ENCODE results near the gene KRABD2.

The KRABD2 gene

GRCh38 chr17:8372422-8372821 is 4.1 kb downstream of the KRABD2 start:
- TF ChIP-seq, protein P1, sequence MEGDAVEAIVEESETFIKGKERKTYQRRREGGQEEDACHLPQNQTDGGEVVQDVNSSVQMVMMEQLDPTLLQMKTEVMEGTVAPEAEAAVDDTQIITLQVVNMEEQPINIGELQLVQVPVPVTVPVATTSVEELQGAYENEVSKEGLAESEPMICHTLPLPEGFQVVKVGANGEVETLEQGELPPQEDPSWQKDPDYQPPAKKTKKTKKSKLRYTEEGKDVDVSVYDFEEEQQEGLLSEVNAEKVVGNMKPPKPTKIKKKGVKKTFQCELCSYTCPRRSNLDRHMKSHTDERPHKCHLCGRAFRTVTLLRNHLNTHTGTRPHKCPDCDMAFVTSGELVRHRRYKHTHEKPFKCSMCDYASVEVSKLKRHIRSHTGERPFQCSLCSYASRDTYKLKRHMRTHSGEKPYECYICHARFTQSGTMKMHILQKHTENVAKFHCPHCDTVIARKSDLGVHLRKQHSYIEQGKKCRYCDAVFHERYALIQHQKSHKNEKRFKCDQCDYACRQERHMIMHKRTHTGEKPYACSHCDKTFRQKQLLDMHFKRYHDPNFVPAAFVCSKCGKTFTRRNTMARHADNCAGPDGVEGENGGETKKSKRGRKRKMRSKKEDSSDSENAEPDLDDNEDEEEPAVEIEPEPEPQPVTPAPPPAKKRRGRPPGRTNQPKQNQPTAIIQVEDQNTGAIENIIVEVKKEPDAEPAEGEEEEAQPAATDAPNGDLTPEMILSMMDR (conservative IDR thresholded peaks at IDR 0.05; ENCODE audit: low read depth, low read length), result no peak
- DNase-seq (ENCODE audit: low read depth), result no peak
- no peak overlapping the region for H3K4me3 ChIP-seq (ENCODE audit: low read length)

DNA sequence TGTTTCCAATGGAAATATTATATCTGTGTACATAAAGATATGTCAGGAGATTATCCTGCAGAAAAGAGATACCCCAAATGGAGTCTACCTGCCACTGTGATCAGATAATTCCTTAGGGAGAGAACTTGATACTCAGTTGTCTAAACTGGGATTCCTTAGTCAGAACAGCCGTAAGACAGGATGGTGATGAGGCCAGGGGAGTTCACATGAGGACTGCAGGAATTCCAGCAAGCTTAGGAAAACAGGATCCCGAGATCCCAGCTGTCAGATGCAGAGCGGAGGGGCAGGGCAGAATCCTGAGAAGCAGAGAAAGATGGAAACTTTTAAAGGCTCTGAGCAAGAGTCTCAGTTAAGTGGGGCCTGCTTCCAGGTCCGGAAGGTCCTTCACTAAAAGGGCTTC is 4.7 kb downstream of the KRABD2 start:
- TF ChIP-seq, protein P1 (conservative IDR thresholded peaks at IDR 0.05; ENCODE audit: low read depth, low read length), result no peak
- DNase-seq (ENCODE audit: low read depth), result no peak
- no peak overlapping the region for H3K4me3 ChIP-seq (ENCODE audit: low read length)

DNA sequence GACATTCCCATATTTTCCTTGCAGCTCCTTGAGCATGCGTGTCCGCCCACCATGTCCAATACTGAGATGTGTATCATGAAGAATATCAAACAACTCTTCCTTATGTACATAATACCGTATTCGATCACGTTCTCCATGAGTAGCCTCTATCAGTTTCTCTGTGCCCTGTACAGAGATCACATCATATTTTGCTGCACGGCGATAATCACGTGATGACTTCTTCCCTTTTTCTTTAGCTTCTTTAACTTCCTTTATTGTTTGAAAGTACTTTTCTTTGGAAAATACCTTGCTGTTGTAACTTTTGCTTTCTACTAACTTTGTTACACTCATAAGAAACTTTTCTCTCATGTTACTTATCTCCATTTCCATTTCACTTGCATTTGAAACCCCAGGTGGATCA is 6.6 kb downstream of the KRABD2 start:
- DNase-seq (ENCODE audit: low read depth), result no peak
- no peak overlapping the region for H3K4me3 ChIP-seq (ENCODE audit: low read length)
- TF ChIP-seq, protein P1 (conservative IDR thresholded peaks at IDR 0.05; ENCODE audit: low read depth, low read length), result no peak

GRCh38 chr17:8368193-8368592 is 8.3 kb downstream of the KRABD2 start:
- TF ChIP-seq, protein P1 (conservative IDR thresholded peaks at IDR 0.05; ENCODE audit: low read depth, low read length), result no peak
- DNase-seq (ENCODE audit: low read depth), result no peak
- H3K4me3 ChIP-seq (ENCODE audit: low read length), result no peak overlapping the region

GRCh38 chr17:8366231-8366630 is 10.3 kb downstream of the KRABD2 start:
- TF ChIP-seq, protein P1 (conservative IDR thresholded peaks at IDR 0.05; ENCODE audit: low read depth, low read length), result no peak
- H3K4me3 ChIP-seq (ENCODE audit: low read length), result no peak overlapping the region
- DNase-seq (ENCODE audit: low read depth), result peak; percentile 39

DNA sequence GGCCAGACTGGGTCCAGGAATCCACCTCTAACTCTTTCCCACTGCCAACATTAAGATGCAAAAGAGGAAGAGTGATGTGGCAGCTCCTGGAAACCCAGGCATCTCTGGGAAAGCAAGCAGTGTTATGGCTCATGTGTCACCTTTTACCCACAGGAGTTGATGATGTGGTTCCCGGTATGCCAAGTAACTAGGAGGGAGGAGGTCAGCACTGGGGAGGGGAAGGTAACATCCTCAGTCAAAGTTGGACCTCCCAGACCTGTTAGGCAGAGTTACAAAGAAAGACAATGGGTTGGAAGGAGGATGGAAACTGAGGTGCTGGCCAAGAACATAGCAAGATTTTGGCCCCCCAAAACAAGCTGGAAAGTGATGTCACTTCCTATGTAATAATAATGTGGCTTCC is 11.4 kb downstream of the KRABD2 start:
- DNase-seq (ENCODE audit: low read depth), result no peak
- no peak overlapping the region for H3K4me3 ChIP-seq (ENCODE audit: low read length)
- TF ChIP-seq, protein P1 (conservative IDR thresholded peaks at IDR 0.05; ENCODE audit: low read depth, low read length), result no peak

DNA sequence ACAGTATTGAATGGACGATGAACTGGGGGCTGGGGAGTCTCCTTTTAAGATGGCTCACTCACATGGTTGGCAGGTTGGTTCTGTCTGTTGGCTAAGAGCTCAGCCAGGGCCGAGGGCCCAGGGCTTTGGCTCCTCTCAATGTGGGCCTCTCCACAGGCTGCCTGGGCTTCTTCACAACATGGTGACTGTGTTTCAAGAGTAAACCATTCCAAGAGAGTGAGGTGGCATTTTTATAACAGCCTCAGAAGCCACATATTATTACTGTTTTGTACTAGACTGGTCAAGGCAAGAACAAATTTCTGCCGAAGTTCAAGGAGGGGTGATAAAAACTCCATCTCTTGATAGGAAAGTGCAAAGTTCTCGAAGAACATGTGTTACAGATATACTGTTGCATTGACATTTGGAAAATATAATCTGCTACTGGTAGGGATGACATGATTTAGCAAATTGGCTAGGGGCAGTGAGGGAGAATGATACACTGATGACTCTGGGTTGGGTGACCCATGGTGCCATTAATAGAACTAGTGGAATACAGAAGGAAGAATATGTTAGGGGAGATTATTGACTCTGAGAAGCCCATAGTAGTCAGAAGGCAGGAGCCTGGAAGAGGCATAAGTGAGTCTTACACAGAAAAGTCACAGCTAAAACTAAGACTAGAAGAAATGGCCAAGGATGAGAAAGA is 13.7 kb downstream of the KRABD2 start:
- TF ChIP-seq, protein P1 (conservative IDR thresholded peaks at IDR 0.05; ENCODE audit: low read depth, low read length), result no peak
- H3K4me3 ChIP-seq (ENCODE audit: low read length), result no peak overlapping the region
- no peak for DNase-seq (ENCODE audit: low read depth)

Measured in retinal pigment epithelial cell (primary cell).